ENCODE data around the gene CCBE1. TPM values are rescaled to one million over a fixed set of nuclear protein-coding genes. Genes with fewer than 3 reads are reported as not detected.

Gene CCBE1
- polyA plus RNA-seq, 1 of the 3 experiments (the other 2 are of a cell fraction), result 5.0 TPM

- Histone ChIP-seq H3K9ac (no peak overlapping the region), H3K36me3 (replicated peaks in 1 of 2; ENCODE audit: control insufficient read depth in 1 of 2, insufficient read depth in 2 of 2, low read length in 1 of 2) (no peaks in the 10 kb centered on the region), H3K27ac (ENCODE audit: low read depth in 2 of 2, low read length in 1 of 2) (no peak overlapping the region), H3F3A (replicated peaks; ENCODE audit: insufficient read depth) (no peaks in the 10 kb centered on the region), H3K4me3 (ENCODE audit: low read depth in 2 of 2, low read length in 1 of 2) (no peak overlapping the region), H3K9me2 (no peaks in the 10 kb centered on the region), H3K4me2 (no peak overlapping the region), H4K20me1 (ENCODE audit: insufficient read depth) (no peaks in the 10 kb centered on the region), H2AFZ (ENCODE audit: low read depth) (no peak overlapping the region), H3K27me3 (ENCODE audit: insufficient read depth) (no peaks in the 10 kb centered on the region), H3K4me1 (ENCODE audit: control insufficient read depth in 1 of 2, insufficient read depth in 2 of 2, low read depth in 1 of 2, low read length in 1 of 2) (peaks cover 5 to 6% of the 10 kb centered on the region in 2 experiments; a peak in 2 of 4 replicates), H3K9me3 (no peaks in the 10 kb centered on the region), H3K79me2 (ENCODE audit: insufficient read depth) (no peaks in the 10 kb centered on the region)
- whole genome bisulfite sequencing (ENCODE audit: low lambda C conversion rate), result 57% methylated on average over 1 of the region's 1 CpG
- TF ChIP-seq GABPA (IDR thresholded peaks at IDR 0.05; ENCODE audit: low read depth) (no peak), POLR2AphosphoS5 (IDR thresholded peaks at IDR 0.05; ENCODE audit: low read depth, low read length) (no peak), YY1 (IDR thresholded peaks at IDR 0.05; ENCODE audit: low read depth) (no peak), TEAD4 (IDR thresholded peaks at IDR 0.05; ENCODE audit: borderline replicate concordance, insufficient read depth) (no peak), GATA2 (CRISPR knock-in tag; IDR thresholded peaks at IDR 0.05) (no peak), TCF12 (IDR thresholded peaks at IDR 0.05) (no peak), FOXM1 (IDR thresholded peaks at IDR 0.05; ENCODE audit: low read depth) (no peak), NFIC (IDR thresholded peaks at IDR 0.05; ENCODE audit: borderline replicate concordance) (no peak), SIN3A (IDR thresholded peaks at IDR 0.05; ENCODE audit: borderline replicate concordance, low read depth, low read length) (no peak), EP300 (IDR thresholded peaks at IDR 0.05; ENCODE audit: borderline replicate concordance in 1 of 2, low read depth in 1 of 2, low read length in 1 of 2) (no peak), ZBTB33 (IDR thresholded peaks at IDR 0.05; ENCODE audit: borderline replicate concordance, low read depth) (no peak), TAF1 (IDR thresholded peaks at IDR 0.05; ENCODE audit: borderline replicate concordance, low read depth, low read length) (no peak), RFX5 (IDR thresholded peaks at IDR 0.05; ENCODE audit: low read length) (no peak), USF2 (IDR thresholded peaks at IDR 0.05; ENCODE audit: borderline replicate concordance, low read depth, low read length) (no peak), PBX3 (IDR thresholded peaks at IDR 0.05) (no peak), NRF1 (IDR thresholded peaks at IDR 0.05; ENCODE audit: low read depth, low read length) (no peak)
- no peak for DNase-seq
- ChIA-PET POLR2A (no interaction called here), CTCF (interaction anchor here (1.5 kb wide), 1 partner anchor 52 kb away, joined by 4 read pairs; no protein-coding TSS in a partner anchor)
These were observed 33.7 kb upstream of the CCBE1 start for GRCh38 chr18:59730896-59731295.
